ENCODE results near the gene SELENOT. TPM values are rescaled to one million over a fixed set of nuclear protein-coding genes. Genes with fewer than 3 reads are reported as not detected.

SELENOT gene
- total RNA-seq, 1 experiment from 2014 or later, result 73.8 TPM

DNA sequence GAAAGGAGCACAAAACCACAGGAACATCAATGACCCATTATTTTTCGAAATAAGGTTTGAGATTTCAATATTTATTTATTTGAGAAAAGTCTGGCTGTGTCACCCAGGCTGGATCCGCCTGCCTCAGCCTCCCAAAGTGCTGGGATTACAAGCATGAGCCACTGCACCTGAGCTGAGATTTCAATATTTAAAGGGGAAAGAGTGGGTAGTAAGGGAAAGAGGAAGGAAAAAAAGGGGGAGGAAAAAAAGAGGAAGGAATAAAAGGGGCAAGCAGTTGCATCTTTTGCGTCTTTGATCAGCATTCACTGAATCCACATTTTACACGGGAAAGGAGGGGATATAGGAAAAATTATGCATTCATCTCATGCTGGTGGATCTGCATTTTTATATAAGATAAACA lies 53.2 kb downstream of the SELENOT start:
- no peaks in the 10 kb centered on the region for H3K9me3 ChIP-seq (ENCODE audit: control insufficient read depth, low read depth, low read length)
- H3K79me1 ChIP-seq (ENCODE audit: insufficient read depth, low read depth, low read length, poor library complexity, severe bottlenecking), result no peaks in the 10 kb centered on the region
- no peak overlapping the region for H2BK20ac ChIP-seq (ENCODE audit: low read depth, low read length, poor library complexity, severe bottlenecking)
- no peak overlapping the region for H2AK5ac ChIP-seq (ENCODE audit: insufficient read length, low read length)
- H4K20me1 ChIP-seq (ENCODE audit: control insufficient read depth, insufficient read depth, insufficient read length), result no peaks in the 10 kb centered on the region
- no peak overlapping the region for H3K27ac ChIP-seq (ENCODE audit: insufficient read length, low read depth, low read length)
- no peak overlapping the region for H2AFZ ChIP-seq (ENCODE audit: low read length)
- H3K14ac ChIP-seq (ENCODE audit: insufficient read depth, low read length), result no peak overlapping the region
- Mint-ChIP-seq H3K4me1 (peaks cover 0 to 4% of the 10 kb centered on the region in 2 experiments; a peak in 1 of 4 replicates), H3K36me3 (ENCODE audit: insufficient read depth in 1 of 3, low read depth in 3 of 3) (no peaks in the 10 kb centered on the region), H3K4me3 (no peak overlapping the region), H3K27ac (no peak overlapping the region), H3K9me3 (no peaks in the 10 kb centered on the region), H3K27me3 (ENCODE audit: low read depth) (no peaks in the 10 kb centered on the region)
- H3K4ac ChIP-seq (ENCODE audit: low read depth, low read length), result no peak overlapping the region
- H3K18ac ChIP-seq (ENCODE audit: insufficient read length, low read depth, low read length), result no peak overlapping the region
- no peak overlapping the region for H2BK15ac ChIP-seq (ENCODE audit: low read depth, low read length)
- no peak overlapping the region for H3K4me2 ChIP-seq (ENCODE audit: insufficient read depth, insufficient read length, low read length)
- no peak overlapping the region for H2BK5ac ChIP-seq (ENCODE audit: insufficient read length, low read length)
- no peaks in the 10 kb centered on the region for H3K23me2 ChIP-seq (ENCODE audit: insufficient read length, low read depth, low read length, poor library complexity, severe bottlenecking)
- no peak overlapping the region for H2BK12ac ChIP-seq (ENCODE audit: insufficient read length, low read depth, low read length)
- no peak overlapping the region for H4K91ac ChIP-seq (ENCODE audit: insufficient read length, low read depth, low read length)
- no peak for TF ChIP-seq CTCF (conservative IDR thresholded peaks at IDR 0.05)
- no peak overlapping the region for H3K23ac ChIP-seq (ENCODE audit: insufficient read length, low read depth, low read length)
- no peak overlapping the region for H3K9ac ChIP-seq (ENCODE audit: extremely low read depth, insufficient read length, low read length)
- H3T11ph ChIP-seq (ENCODE audit: low read length), result no peak overlapping the region
- no peaks in the 10 kb centered on the region for H3K4me1 ChIP-seq (ENCODE audit: insufficient read depth, low read length)
- H4K5ac ChIP-seq (ENCODE audit: insufficient read length, low read depth, low read length), result no peak overlapping the region
- no CpG with 5 or more reads among the region's 4 CpGs for WGBS (ENCODE audit: extremely low coverage, insufficient read length, low lambda C conversion rate)
- H3K27me3 ChIP-seq (ENCODE audit: insufficient read depth, low read length), result no peaks in the 10 kb centered on the region
- no peaks in the 10 kb centered on the region for H3K79me2 ChIP-seq (ENCODE audit: insufficient read depth, low read length)
- H3K56ac ChIP-seq (ENCODE audit: insufficient read length, low read depth, low read length), result no peak overlapping the region
- no peak overlapping the region for H4K8ac ChIP-seq (replicated peaks; ENCODE audit: insufficient read length, low read depth, low read length)
- DNase-seq, result no peak
- H2BK120ac ChIP-seq (ENCODE audit: low read depth, low read length, poor library complexity, severe bottlenecking), result no peak overlapping the region

Measured in H9 (cell line).